Lung (tissue), 12 donors: ENCODE data around the gene SPAG9. TPM values are rescaled to one million over a fixed set of nuclear protein-coding genes. Genes with fewer than 3 reads are reported as not detected.

Experiments used
- ATAC-seq: fragments of 200-7000 bp; cut with Tn5 transposase; one replicate; pipeline ENCODE4 v1.9.1; 2020; ENCODE audit warnings: moderate number of reproducible peaks; ENCODE audit not compliant: insufficient read depth, low FRiP score
- DNase-seq, 3 donors: peaks; one replicate each; pipeline ENCODE4 v3.0.0-alpha.2; 2013 to 2017
- H3K27ac ChIP-seq, 2 donors: one replicate each; pipeline ENCODE4 v1.5.1; 2013; ENCODE audit warnings: mild to moderate bottlenecking in 2 of 2, moderate library complexity in 2 of 2, control low read depth in 1 of 2, inconsistent platforms in 1 of 2, low read depth in 1 of 2, low read length in 1 of 2
- H3K27me3 ChIP-seq, 3 donors: one replicate each; pipeline ENCODE4 v1.5.1; 2013; ENCODE audit warnings: low read length in 2 of 3; ENCODE audit not compliant: control insufficient read depth in 3 of 3, insufficient read depth in 3 of 3
- H3K36me3 ChIP-seq, 4 donors: one replicate each; pipeline ENCODE4 v1.5.1; 2013; ENCODE audit warnings: low read length in 4 of 4, mild to moderate bottlenecking in 1 of 4, moderate library complexity in 1 of 4; ENCODE audit not compliant: control insufficient read depth in 4 of 4, insufficient read depth in 4 of 4
- H3K4me1 ChIP-seq, 5 donors: one replicate each; pipeline ENCODE4 v1.5.1; 2013; ENCODE audit warnings: low read length in 5 of 5, mild to moderate bottlenecking in 2 of 5, moderate library complexity in 1 of 5; ENCODE audit not compliant: control insufficient read depth in 5 of 5, insufficient read depth in 5 of 5
- H3K4me3 ChIP-seq: one replicate; pipeline ENCODE4 v1.5.1; 2013; ENCODE audit warnings: mild to moderate bottlenecking, control low read depth, moderate library complexity
- H3K9ac ChIP-seq, 2 donors: one replicate each; pipeline ENCODE4 v1.5.1; 2013; ENCODE audit warnings: low read length in 2 of 2, control low read depth in 1 of 2; ENCODE audit not compliant: insufficient read depth in 1 of 2
- H3K9me3 ChIP-seq, 4 donors: one replicate each; pipeline ENCODE4 v1.5.1; 2013; ENCODE audit warnings: low read length in 3 of 4, mild to moderate bottlenecking in 1 of 4, moderate library complexity in 1 of 4; ENCODE audit not compliant: control insufficient read depth in 4 of 4, insufficient read depth in 3 of 4
- CTCF ChIP-seq: IDR thresholded peaks from 2 replicates; pipeline ENCODE4 v1.5.1; 2012; ENCODE audit warnings: mild to moderate bottlenecking; ENCODE audit errors: control extremely low read depth, extremely low read depth
- WGBS, 2 donors: extraction: QIAGEN DNeasy Blood & Tissue Kit; methylation state at CpG; one replicate each; pipeline ENCODE4 v1.1.7; 2013; 5-methylcytosine and 5-hydroxymethylcytosine counted together
- polyA plus RNA-seq, 2 donors: library from polyadenylated mRNA; stranded (reverse); fragments of 200-250 nt; gene quantifications; one replicate each; pipeline ENCODE4 v1.2.1, GENCODE V29; 2013
- total RNA-seq, 2 donors: library from RNA; depleted of rRNA in 1 of 2; stranded (reverse); fragments of >200 nt in 1 of 2; gene quantifications; one replicate each; pipeline ENCODE4 v1.2.1, GENCODE V29; 2014 to 2021
- donor health status: control.
- donor health status: control.
- donor health status: Bipolar disorder and iron deficiency.
- donor health status: healthy.
- donor health status: DM: yes; HTN: yes; CAD: no.

Gene SPAG9
- total and polyA plus RNA-seq, 4 donors = 37.2 to 174 (median 75.2) TPM

DNA sequence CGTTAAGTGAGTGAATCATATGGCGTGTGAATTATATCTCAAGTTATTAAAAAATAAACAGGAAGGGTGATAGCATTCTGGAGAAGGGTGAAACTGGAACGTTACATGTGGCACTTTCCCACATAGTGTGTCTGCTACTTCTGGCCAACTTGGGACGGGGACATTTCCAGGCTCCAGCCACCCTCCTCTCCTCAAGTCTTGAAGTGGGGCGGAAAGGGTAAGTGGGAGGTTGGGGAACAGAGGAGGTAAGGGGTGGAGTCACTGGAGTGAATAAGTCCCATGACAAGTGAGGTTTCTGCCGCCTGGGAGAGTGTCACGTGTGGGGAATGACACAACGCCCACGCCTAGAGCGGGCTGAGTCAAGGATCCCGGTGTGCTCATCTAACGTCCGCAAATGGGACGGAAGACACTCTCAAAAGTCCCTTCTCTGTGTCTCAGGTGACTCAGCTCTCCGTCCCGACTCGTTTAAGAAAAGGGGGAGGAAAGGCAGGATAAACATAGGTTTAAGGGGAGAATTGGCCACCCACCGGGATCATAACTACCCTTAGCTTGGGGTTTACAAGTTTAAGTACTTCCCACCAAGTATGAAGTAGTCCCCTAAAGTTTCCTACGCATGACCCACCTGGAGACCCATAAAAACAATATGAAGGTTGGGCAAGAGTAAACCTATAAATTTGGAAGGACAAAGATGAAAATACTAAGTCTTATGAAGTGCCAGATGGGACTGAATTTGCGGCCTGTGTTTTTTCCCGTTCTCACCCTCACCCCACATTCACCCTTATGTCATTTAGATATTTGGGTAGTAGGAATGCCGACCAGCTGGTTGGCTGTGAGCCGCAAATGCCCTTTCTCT lies 1.2 kb upstream of the SPAG9 start:
- Histone ChIP-seq H3K4me3 (no peak overlapping the region), H3K4me1 (peaks cover 2 to 24% (median 12%) of the 10 kb centered on the region in 5 donors), H3K9me3 (no peaks in the 10 kb centered on the region), H3K27me3 (no peaks in the 10 kb centered on the region), H3K9ac (peak overlapping the region; percentile 70 to 94), H3K36me3 (peaks cover 0 to 3% (median 0%) of the 10 kb centered on the region in 4 donors), H3K27ac (peak overlapping the region; percentile 90 to 97)
- ATAC-seq (peak; percentile 67), DNase-seq (peak; percentile 83 to 91 (median 85))
- 17 to 18% methylated on average over 23 of the region's 23 CpGs for WGBS, 2 donors
- TF ChIP-seq CTCF = no peak

DNA sequence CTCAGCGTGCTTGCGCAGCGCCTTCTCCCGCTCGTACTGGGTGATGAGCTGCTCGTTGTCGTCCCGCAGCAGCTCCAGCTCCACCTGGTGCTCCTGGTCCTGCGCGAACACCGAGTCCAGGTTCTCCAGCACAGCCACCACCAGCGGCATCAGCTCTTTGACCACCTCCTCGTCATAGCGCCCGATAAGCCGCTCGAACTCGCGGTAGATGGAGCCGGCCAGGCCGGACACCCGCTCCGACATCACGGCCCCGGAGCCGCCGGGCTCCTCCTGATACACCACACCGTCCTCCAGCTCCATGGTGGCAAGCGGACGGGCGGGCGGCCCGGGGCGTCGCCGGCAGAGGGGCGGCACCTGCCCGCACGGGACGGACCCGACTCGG lies 320 bp downstream of the SPAG9 start:
- Histone ChIP-seq H3K27me3 (no peaks in the 10 kb centered on the region), H3K9me3 (no peaks in the 10 kb centered on the region), H3K27ac (peak overlapping the region; percentile 98 to 100), H3K4me1 (peaks cover 5 to 24% (median 12%) of the 10 kb centered on the region in 5 donors), H3K9ac (peak overlapping the region; percentile 93 to 98), H3K36me3 (peaks cover 0 to 3% (median 0%) of the 10 kb centered on the region in 4 donors), H3K4me3 (peak overlapping the region; percentile 94)
- no peak for TF ChIP-seq CTCF
- DNase-seq (peak in 1 of 3 donors; percentile 44), ATAC-seq (peak; percentile 9)
- WGBS, 2 donors = 0 to 1% methylated on average over 34 to 42 of the region's 42 CpGs

- Histone ChIP-seq H3K27me3 (no peaks in the 10 kb centered on the region), H3K4me1 (peaks cover 5 to 24% (median 12%) of the 10 kb centered on the region in 5 donors), H3K9ac (peak overlapping the region; percentile 97 to 98), H3K36me3 (peaks cover 0 to 3% (median 0%) of the 10 kb centered on the region in 4 donors), H3K9me3 (no peaks in the 10 kb centered on the region), H3K4me3 (peak overlapping the region; percentile 94), H3K27ac (peak overlapping the region; percentile 98 to 100)
- DNase-seq (peak; percentile 62 to 88 (median 86)), ATAC-seq (no peak)
- TF ChIP-seq CTCF = no peak
- 2% methylated on average over 38 to 49 of the region's 49 CpGs for WGBS, 2 donors
Observed at GRCh38 chr17:51119415-51120356, 982 bp downstream of the SPAG9 start.
